SK-N-SH treated with all-trans-retinoic acid at 6 μM for 48 hours (cell line): ENCODE results near the gene RASAL2.

Experiments
- CSDC2 ChIP-seq: fragments of 250-450 bp; sonication (Bioruptor Pico); IDR thresholded peaks from 2 replicates; pipeline ENCODE4 v1.5.0; 2020; ENCODE audit warnings: mild to moderate bottlenecking, moderate library complexity
- ISL1 ChIP-seq: fragments of 250-450 bp; sonication (Bioruptor Pico); IDR thresholded peaks from 2 replicates; pipeline ENCODE4 v2.1.2; 2022; ENCODE audit warnings: mild to moderate bottlenecking, moderate library complexity
- RARB ChIP-seq: fragments of 250-450 bp; sonication (Bioruptor Pico); IDR thresholded peaks from 2 replicates; pipeline ENCODE4 v1.8.0; 2021; ENCODE audit warnings: mild to moderate bottlenecking, moderate library complexity
- SNAI2 ChIP-seq: fragments of 250-450 bp; sonication (Bioruptor Pico); IDR thresholded peaks from 2 replicates; pipeline ENCODE4 v1.5.0; 2020; ENCODE audit warnings: mild to moderate bottlenecking, moderate library complexity
- ZFP3 ChIP-seq: fragments of 250-450 bp; sonication (Bioruptor Pico); IDR thresholded peaks from 2 replicates; pipeline ENCODE4 v1.5.0; 2020; ENCODE audit warnings: mild to moderate bottlenecking, moderate library complexity
- ZFP30 ChIP-seq: fragments of 450-650 bp; formaldehyde crosslinking; IDR thresholded peaks from 2 replicates; pipeline ENCODE4 v1.5.0; 2022; ENCODE audit warnings: mild to moderate bottlenecking, moderate library complexity
- ZNF70 ChIP-seq: fragments of 450-650 bp; formaldehyde crosslinking; IDR thresholded peaks from 2 replicates; pipeline ENCODE4 v1.5.0; 2020; ENCODE audit warnings: mild to moderate bottlenecking, moderate library complexity
- TF ChIP-seq, protein P1 (sequence below): fragments of 250-450 bp; sonication (Bioruptor Pico); IDR thresholded peaks from 2 replicates; pipeline ENCODE4 v1.8.0; 2020; ENCODE audit warnings: mild to moderate bottlenecking, moderate library complexity, borderline replicate concordance
- TF ChIP-seq, protein P2 (sequence below): fragments of 250-450 bp; sonication (Bioruptor Pico); IDR thresholded peaks from 2 replicates; pipeline ENCODE4 v1.5.0; 2020; ENCODE audit warnings: mild to moderate bottlenecking, moderate library complexity

- TF ChIP-seq, protein P1, sequence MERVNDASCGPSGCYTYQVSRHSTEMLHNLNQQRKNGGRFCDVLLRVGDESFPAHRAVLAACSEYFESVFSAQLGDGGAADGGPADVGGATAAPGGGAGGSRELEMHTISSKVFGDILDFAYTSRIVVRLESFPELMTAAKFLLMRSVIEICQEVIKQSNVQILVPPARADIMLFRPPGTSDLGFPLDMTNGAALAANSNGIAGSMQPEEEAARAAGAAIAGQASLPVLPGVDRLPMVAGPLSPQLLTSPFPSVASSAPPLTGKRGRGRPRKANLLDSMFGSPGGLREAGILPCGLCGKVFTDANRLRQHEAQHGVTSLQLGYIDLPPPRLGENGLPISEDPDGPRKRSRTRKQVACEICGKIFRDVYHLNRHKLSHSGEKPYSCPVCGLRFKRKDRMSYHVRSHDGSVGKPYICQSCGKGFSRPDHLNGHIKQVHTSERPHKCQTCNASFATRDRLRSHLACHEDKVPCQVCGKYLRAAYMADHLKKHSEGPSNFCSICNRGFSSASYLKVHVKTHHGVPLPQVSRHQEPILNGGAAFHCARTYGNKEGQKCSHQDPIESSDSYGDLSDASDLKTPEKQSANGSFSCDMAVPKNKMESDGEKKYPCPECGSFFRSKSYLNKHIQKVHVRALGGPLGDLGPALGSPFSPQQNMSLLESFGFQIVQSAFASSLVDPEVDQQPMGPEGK (CRISPR knock-in tag) = no peak
- TF ChIP-seq, protein P2, sequence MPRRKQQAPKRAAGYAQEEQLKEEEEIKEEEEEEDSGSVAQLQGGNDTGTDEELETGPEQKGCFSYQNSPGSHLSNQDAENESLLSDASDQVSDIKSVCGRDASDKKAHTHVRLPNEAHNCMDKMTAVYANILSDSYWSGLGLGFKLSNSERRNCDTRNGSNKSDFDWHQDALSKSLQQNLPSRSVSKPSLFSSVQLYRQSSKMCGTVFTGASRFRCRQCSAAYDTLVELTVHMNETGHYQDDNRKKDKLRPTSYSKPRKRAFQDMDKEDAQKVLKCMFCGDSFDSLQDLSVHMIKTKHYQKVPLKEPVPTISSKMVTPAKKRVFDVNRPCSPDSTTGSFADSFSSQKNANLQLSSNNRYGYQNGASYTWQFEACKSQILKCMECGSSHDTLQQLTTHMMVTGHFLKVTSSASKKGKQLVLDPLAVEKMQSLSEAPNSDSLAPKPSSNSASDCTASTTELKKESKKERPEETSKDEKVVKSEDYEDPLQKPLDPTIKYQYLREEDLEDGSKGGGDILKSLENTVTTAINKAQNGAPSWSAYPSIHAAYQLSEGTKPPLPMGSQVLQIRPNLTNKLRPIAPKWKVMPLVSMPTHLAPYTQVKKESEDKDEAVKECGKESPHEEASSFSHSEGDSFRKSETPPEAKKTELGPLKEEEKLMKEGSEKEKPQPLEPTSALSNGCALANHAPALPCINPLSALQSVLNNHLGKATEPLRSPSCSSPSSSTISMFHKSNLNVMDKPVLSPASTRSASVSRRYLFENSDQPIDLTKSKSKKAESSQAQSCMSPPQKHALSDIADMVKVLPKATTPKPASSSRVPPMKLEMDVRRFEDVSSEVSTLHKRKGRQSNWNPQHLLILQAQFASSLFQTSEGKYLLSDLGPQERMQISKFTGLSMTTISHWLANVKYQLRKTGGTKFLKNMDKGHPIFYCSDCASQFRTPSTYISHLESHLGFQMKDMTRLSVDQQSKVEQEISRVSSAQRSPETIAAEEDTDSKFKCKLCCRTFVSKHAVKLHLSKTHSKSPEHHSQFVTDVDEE (CRISPR knock-in tag) = no peak
- TF ChIP-seq RARB (CRISPR knock-in tag) (no peak), ZFP30 (CRISPR knock-in tag) (no peak), ZNF70 (no peak), ZFP3 (CRISPR knock-in tag) (no peak), SNAI2 (no peak), CSDC2 (CRISPR knock-in tag) (no peak), ISL1 (CRISPR knock-in tag) (no peak)
Observed at GRCh38 chr1:178324003-178324402, 230.1 kb downstream of the RASAL2 start.
